ENCODE data around the gene NRCAM. TPM values are rescaled to one million over a fixed set of nuclear protein-coding genes. Genes with fewer than 3 reads are reported as not detected.

The NRCAM gene
- total RNA-seq, 2 donors from 2014 or later, result 17.9 to 28.2 TPM

GRCh38 chr7:108210796-108211195, 245.4 kb downstream of the NRCAM start:
- no peak for TF ChIP-seq CTCF (conservative IDR thresholded peaks at IDR 0.05)
- Mint-ChIP-seq H3K4me3 (no peak overlapping the region), H3K27ac (no peak overlapping the region), H3K9me3 (peaks cover 27% of the 10 kb centered on the region), H3K36me3 (ENCODE audit: low read depth) (peaks cover 37% of the 10 kb centered on the region), H3K27me3 (ENCODE audit: insufficient read depth) (no peaks in the 10 kb centered on the region), H3K4me1 (peaks cover 19% of the 10 kb centered on the region)
- Histone ChIP-seq H3K27me3 (ENCODE audit: control insufficient read depth, insufficient read depth, low read length, poor library complexity, severe bottlenecking) (no peaks in the 10 kb centered on the region), H3K4me3 (ENCODE audit: low read length) (no peak overlapping the region), H3K4me1 (ENCODE audit: control insufficient read depth, insufficient read depth, low read length) (peaks cover 3% of the 10 kb centered on the region), H3K36me3 (ENCODE audit: control insufficient read depth, insufficient read depth, low read length) (peaks cover 5% of the 10 kb centered on the region), H3K9me3 (ENCODE audit: control insufficient read depth, low read length) (peaks cover 25% of the 10 kb centered on the region), H3K9ac (ENCODE audit: extremely low read depth, low read length, poor library complexity, severe bottlenecking) (no peak overlapping the region), H3K27ac (ENCODE audit: low read depth, low read length) (no peak overlapping the region)
- 89 to 100% methylated on average over 3 of the region's 3 CpGs for WGBS, 2 experiments (ENCODE audit: insufficient coverage in 1 of 2, insufficient read length in 1 of 2)
- no peak for DNase-seq

DNA sequence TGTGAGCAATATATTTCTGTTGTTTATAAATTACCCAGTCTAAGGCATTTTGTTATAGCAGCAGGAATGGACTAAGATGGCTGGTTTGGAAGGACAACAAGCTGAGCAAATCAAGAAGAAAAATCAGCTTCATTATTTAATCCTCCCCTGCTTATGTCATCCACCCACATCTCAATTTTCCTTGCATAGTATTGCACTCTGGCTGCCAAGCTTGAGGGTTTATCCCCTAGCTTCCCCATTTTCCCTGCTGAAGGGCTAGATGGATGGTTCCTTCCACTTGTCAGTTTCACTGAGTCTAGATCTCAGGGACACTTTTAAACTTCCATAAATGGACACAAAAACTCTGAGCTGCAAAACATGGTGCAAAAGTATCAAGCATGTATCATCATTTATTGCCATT, 250.9 kb downstream of the NRCAM start:
- Mint-ChIP-seq H3K27me3 (ENCODE audit: insufficient read depth) (no peaks in the 10 kb centered on the region), H3K27ac (no peak overlapping the region), H3K36me3 (ENCODE audit: low read depth) (peaks cover 25% of the 10 kb centered on the region), H3K9me3 (peaks cover 1% of the 10 kb centered on the region), H3K4me3 (no peak overlapping the region), H3K4me1 (peaks cover 28% of the 10 kb centered on the region)
- TF ChIP-seq CTCF (conservative IDR thresholded peaks at IDR 0.05), result no peak
- no peaks in the 10 kb centered on the region for H3K36me3 ChIP-seq (ENCODE audit: control insufficient read depth, insufficient read depth, low read length)
- H3K9ac ChIP-seq (ENCODE audit: extremely low read depth, low read length, poor library complexity, severe bottlenecking), result no peak overlapping the region
- peaks cover 4% of the 10 kb centered on the region for H3K9me3 ChIP-seq (ENCODE audit: control insufficient read depth, low read length)
- no peak overlapping the region for H3K4me3 ChIP-seq (ENCODE audit: low read length)
- no peaks in the 10 kb centered on the region for H3K27me3 ChIP-seq (ENCODE audit: control insufficient read depth, insufficient read depth, low read length, poor library complexity, severe bottlenecking)
- peaks cover 24% of the 10 kb centered on the region for H3K4me1 ChIP-seq (ENCODE audit: control insufficient read depth, insufficient read depth, low read length)
- H3K27ac ChIP-seq (ENCODE audit: low read depth, low read length), result no peak overlapping the region
- no peak for DNase-seq

DNA sequence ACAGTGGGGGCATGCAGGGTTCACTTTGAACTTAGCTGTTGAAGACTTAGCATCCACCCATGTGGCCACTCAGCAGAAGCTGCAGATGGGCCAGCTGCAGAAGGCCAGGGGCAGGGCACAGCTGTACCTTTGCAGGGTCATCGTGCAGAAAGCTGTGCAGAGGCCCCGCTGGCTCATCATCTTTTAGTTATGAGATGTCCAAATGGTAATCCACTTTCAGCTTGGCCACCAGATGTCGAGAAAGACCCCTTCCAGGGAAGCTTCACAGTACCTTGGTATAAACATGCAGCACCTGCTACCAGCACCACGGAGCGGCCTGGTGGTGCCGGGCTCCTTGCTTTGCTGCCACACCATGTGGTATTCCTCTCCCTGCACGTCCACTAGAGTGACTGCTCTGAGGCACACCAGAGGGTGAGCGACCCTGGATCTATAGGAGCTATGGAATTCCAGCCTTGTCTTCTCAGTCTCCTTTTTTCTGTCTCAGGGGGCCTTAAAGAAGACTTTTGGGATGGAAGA, 251.9 kb downstream of the NRCAM start:
- 93 to 100% methylated on average over 6 to 8 of the region's 8 CpGs for WGBS, 2 experiments (ENCODE audit: insufficient coverage in 1 of 2, insufficient read length in 1 of 2)
- no peak overlapping the region for H3K4me3 ChIP-seq (ENCODE audit: low read length)
- peaks cover 24% of the 10 kb centered on the region for H3K4me1 ChIP-seq (ENCODE audit: control insufficient read depth, insufficient read depth, low read length)
- Mint-ChIP-seq H3K4me1 (peaks cover 28% of the 10 kb centered on the region), H3K27me3 (ENCODE audit: insufficient read depth) (no peaks in the 10 kb centered on the region), H3K4me3 (no peak overlapping the region), H3K36me3 (ENCODE audit: low read depth) (peaks cover 24% of the 10 kb centered on the region), H3K9me3 (no peaks in the 10 kb centered on the region), H3K27ac (no peak overlapping the region)
- no peak overlapping the region for H3K27ac ChIP-seq (ENCODE audit: low read depth, low read length)
- H3K27me3 ChIP-seq (ENCODE audit: control insufficient read depth, insufficient read depth, low read length, poor library complexity, severe bottlenecking), result no peaks in the 10 kb centered on the region
- H3K36me3 ChIP-seq (ENCODE audit: control insufficient read depth, insufficient read depth, low read length), result no peaks in the 10 kb centered on the region
- TF ChIP-seq CTCF (conservative IDR thresholded peaks at IDR 0.05), result no peak
- no peak overlapping the region for H3K9ac ChIP-seq (ENCODE audit: extremely low read depth, low read length, poor library complexity, severe bottlenecking)
- H3K9me3 ChIP-seq (ENCODE audit: control insufficient read depth, low read length), result peaks cover 3% of the 10 kb centered on the region
- DNase-seq, result no peak
